Tibial nerve (tissue), 3 donors: Measurements from ENCODE around the gene TMEM185A.
"Not testable (repeated sequence)": the region's sequence is repeated elsewhere in the genome, so short reads cannot be mapped to it uniquely, and the experiment has no call there.

ENCODE experiments used
- POLR2A ChIP-seq, 2 donors: fragments of 450-650 bp; IDR thresholded peaks; one replicate each; pipeline ENCODE4 v1.6.1; 2017; ENCODE audit warnings: antibody characterized with exemption in 2 of 2, mild to moderate bottlenecking in 2 of 2, moderate library complexity in 2 of 2
- TF ChIP-seq, protein P1 (sequence below), 5 experiments: fragments of 200-600 bp in 3 of 5; fragments of 450-650 bp in 2 of 5; sonication (generic) in 3 of 5; IDR thresholded peaks; one replicate each; pipeline ENCODE4 v1.5.1; 2016 to 2019; ENCODE audit warnings: antibody characterized with exemption in 5 of 5, mild to moderate bottlenecking in 3 of 5, moderate library complexity in 2 of 5

DNA sequence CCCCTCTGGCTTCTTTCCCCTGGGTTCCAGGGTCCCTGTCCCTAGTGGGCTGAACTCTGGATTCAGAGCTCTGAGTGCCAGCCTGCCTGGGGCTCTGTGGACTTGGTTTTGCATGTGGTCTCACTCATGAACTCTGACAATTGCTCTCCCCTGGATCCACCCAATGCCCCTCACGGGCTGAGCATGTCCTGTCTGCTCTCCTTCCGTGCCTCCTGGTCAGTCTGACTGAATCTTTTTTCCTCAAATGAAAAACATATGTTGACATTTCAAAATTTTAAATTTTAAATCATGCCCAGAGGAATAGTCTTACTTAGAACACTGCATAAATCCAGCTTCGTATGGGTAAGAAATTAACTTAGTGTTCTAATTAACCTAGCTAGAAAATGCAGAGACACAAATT, 43.5 kb upstream of the TMEM185A start:
- TF ChIP-seq, protein P1, sequence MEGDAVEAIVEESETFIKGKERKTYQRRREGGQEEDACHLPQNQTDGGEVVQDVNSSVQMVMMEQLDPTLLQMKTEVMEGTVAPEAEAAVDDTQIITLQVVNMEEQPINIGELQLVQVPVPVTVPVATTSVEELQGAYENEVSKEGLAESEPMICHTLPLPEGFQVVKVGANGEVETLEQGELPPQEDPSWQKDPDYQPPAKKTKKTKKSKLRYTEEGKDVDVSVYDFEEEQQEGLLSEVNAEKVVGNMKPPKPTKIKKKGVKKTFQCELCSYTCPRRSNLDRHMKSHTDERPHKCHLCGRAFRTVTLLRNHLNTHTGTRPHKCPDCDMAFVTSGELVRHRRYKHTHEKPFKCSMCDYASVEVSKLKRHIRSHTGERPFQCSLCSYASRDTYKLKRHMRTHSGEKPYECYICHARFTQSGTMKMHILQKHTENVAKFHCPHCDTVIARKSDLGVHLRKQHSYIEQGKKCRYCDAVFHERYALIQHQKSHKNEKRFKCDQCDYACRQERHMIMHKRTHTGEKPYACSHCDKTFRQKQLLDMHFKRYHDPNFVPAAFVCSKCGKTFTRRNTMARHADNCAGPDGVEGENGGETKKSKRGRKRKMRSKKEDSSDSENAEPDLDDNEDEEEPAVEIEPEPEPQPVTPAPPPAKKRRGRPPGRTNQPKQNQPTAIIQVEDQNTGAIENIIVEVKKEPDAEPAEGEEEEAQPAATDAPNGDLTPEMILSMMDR (IDR thresholded peaks at IDR 0.05) = not testable (repeated sequence)
- TF ChIP-seq POLR2A (IDR thresholded peaks at IDR 0.05) = not testable (repeated sequence)
